HCT116 (cell line): ENCODE measurements around the gene SORL1-AS1.

ENCODE experiments used
- MAX ChIP-seq: IDR thresholded peaks from 2 replicates; pipeline ENCODE4 v1.6.1; 2012
- POLR2A ChIP-seq: IDR thresholded peaks from 2 replicates; pipeline ENCODE4 v1.7.0; 2011; ENCODE audit warnings: borderline replicate concordance; ENCODE audit not compliant: insufficient read depth, insufficient read length; ENCODE audit errors: extremely low read depth
- POLR2AphosphoS5 ChIP-seq: IDR thresholded peaks from 2 replicates; pipeline ENCODE4 v1.6.1; 2011; ENCODE audit warnings: mild to moderate bottlenecking, low read depth, low read length, moderate library complexity
- TCF7L2 ChIP-seq: IDR thresholded peaks from 2 replicates; pipeline ENCODE4 v1.7.0; 2011; ENCODE audit warnings: borderline replicate concordance, inconsistent platforms; ENCODE audit not compliant: insufficient read depth, insufficient read length; ENCODE audit errors: extremely low read depth
- YY1 ChIP-seq: IDR thresholded peaks from 2 replicates; pipeline ENCODE4 v1.6.1; 2011; ENCODE audit warnings: low read length, low read depth, moderate library complexity, mild to moderate bottlenecking; ENCODE audit not compliant: insufficient replicate concordance; ENCODE audit errors: extremely low read depth
- TF ChIP-seq, protein P1 (sequence below), 3 experiments: fragments of 200-600 bp in 1 of 3; sonication (generic) in 1 of 3; IDR thresholded peaks in 2 of 3; conservative IDR thresholded peaks in 1 of 3; 2 replicates each; pipeline ENCODE4 v1.5.1; 2012 to 2017; ENCODE audit warnings: low read depth in 2 of 3, low read length in 2 of 3, antibody characterized with exemption in 1 of 3, borderline replicate concordance in 1 of 3, control low read depth in 1 of 3, mild to moderate bottlenecking in 1 of 3, mixed read lengths in 1 of 3, mixed run types in 1 of 3, moderate library complexity in 1 of 3; ENCODE audit not compliant: insufficient read depth in 1 of 3

GRCh38 chr11:121467965-121468364 lies 15.2 kb upstream of the SORL1-AS1 start:
- TF ChIP-seq POLR2AphosphoS5 = no peak
- TF ChIP-seq YY1 = no peak
- no peak for TF ChIP-seq TCF7L2
- TF ChIP-seq, protein P1, sequence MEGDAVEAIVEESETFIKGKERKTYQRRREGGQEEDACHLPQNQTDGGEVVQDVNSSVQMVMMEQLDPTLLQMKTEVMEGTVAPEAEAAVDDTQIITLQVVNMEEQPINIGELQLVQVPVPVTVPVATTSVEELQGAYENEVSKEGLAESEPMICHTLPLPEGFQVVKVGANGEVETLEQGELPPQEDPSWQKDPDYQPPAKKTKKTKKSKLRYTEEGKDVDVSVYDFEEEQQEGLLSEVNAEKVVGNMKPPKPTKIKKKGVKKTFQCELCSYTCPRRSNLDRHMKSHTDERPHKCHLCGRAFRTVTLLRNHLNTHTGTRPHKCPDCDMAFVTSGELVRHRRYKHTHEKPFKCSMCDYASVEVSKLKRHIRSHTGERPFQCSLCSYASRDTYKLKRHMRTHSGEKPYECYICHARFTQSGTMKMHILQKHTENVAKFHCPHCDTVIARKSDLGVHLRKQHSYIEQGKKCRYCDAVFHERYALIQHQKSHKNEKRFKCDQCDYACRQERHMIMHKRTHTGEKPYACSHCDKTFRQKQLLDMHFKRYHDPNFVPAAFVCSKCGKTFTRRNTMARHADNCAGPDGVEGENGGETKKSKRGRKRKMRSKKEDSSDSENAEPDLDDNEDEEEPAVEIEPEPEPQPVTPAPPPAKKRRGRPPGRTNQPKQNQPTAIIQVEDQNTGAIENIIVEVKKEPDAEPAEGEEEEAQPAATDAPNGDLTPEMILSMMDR (IDR thresholded peaks at IDR 0.05 in 2 of 3, conservative IDR thresholded peaks at IDR 0.05 in 1 of 3; ENCODE audit: borderline replicate concordance in 1 of 3, insufficient read depth in 1 of 3, low read depth in 2 of 3, low read length in 2 of 3) = no peak
- no peak for TF ChIP-seq POLR2A
- no peak for TF ChIP-seq MAX
